GM18951 (cell line): ENCODE measurements around the gene HECTD1.

Experiments used
- POLR2A ChIP-seq: IDR thresholded peaks from 4 replicates; pipeline ENCODE4 v1.6.1; 2011; ENCODE audit warnings: mild to moderate bottlenecking; ENCODE audit not compliant: insufficient read length, insufficient read depth; ENCODE audit errors: extremely low read depth
- in situ Hi-C: fragments of 300-500 bp; cut with MboI; formaldehyde crosslinking; loops from one replicate; pipeline ENCODE4 v1.12.0; 2022; ENCODE audit warnings: low sequenced_read_pairs, mixed read lengths, inconsistent platforms; ENCODE audit not compliant: unreplicated experiment

Gene HECTD1

DNA sequence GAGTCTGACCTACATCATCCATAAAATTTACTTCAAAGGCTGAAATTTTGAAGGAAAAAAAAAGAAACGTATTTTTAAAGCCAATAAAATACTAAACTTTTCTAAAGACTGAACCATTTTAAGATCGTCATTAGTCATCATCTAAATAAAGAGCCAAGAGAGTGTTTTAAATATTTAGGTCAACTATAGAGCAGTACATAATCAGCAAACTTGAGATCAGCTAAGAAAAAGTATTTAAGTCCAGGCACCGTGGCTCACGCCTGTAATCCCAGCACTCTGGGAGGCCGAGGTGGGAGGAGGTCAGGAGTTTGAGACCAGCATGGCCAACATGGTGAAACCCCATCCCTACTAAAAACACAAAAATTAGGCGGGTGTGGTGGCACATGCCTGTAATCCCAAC is 35.5 kb downstream of the HECTD1 start:
- TF ChIP-seq POLR2A, result no peak
- in situ Hi-C loops, result no loop called here

GRCh38 chr14:31170411-31170810 is 37.2 kb downstream of the HECTD1 start:
- in situ Hi-C loops, result no loop called here
- no peak for TF ChIP-seq POLR2A

GRCh38 chr14:31169877-31170276 is 37.7 kb downstream of the HECTD1 start:
- no peak for TF ChIP-seq POLR2A
- in situ Hi-C loops, result no loop called here

DNA sequence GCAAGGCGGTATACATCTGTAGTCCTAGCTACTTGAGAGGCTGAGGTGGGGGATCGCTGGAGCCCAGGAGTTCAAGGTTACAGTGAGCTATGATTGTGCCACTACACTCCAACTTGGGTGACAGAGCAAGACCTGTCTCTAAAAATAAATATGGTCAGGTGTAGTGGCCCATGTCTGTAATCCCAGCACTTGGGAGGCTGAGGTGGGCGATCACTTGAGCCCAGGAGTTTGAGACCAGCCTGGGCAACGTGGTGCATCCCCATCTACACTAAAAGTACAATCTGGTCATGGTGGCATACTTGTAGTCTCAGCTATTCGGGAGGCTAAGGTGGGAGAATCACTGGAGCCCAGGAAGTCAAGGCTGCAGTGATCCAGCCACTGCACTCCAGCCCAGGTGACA is 40.6 kb downstream of the HECTD1 start:
- in situ Hi-C loops, result no loop called here
- no peak for TF ChIP-seq POLR2A

GRCh38 chr14:31166271-31166561 is 41.4 kb downstream of the HECTD1 start:
- TF ChIP-seq POLR2A, result no peak
- in situ Hi-C loops, result no loop called here

- no peak for TF ChIP-seq POLR2A
- in situ Hi-C loops, result no loop called here
These were observed 43.5 kb downstream of the HECTD1 start for GRCh38 chr14:31164115-31164514.

DNA sequence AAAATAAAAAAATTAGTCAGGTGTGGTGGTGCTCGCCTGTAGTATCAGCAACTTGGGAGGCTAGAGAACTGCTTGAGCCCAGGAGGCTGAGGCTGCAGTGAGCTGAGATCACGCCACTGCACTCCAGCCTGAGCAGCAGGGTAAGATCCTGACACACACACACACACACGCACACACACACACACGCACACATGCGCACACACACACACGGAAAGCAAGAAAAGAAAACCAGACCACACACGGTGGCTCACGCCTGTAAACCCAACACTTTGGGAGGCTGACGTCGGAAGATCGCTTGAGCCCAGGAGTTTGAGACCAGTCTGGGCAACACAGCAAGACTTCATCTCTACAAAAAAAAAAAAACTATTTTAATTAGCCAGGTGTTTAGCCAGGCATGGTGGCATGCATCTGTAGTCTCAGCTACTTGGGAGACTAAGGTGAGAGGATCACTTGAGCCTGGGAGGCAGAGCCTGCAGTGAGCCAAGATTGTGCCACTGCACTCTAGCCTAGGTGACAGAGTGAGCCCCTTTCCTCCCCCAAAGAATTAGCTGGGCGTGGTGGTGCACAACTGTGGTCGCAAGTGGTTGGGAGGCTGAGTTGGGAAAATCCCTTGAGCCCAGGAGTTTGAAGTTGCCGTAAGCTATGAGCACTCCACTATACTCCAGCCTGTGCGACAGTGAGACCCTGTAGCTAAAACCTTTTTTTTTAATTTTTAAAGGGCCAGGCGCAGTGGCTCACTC is 44.5 kb downstream of the HECTD1 start:
- no peak for TF ChIP-seq POLR2A
- in situ Hi-C loops, result no loop called here

DNA sequence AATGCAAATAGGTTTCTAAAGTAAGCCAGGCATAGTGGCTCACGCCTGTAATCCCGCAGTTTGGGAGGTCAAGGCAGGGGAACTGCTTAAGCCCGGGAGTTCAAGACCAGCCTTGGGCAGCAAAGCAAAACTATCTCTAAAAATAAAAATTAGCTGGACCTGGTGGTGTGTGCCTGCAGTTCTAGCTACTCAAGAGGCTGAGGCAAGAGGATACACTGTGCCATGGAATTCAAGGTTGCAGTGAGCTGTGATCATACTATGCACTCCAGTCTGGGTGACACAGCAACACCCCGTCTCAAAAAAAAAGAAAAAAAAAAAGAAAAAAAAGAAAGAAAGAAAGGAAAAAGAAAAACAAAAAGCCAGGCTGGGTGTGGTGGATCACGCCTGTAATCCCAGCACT is 46.3 kb downstream of the HECTD1 start:
- no peak for TF ChIP-seq POLR2A
- in situ Hi-C loops, result no loop called here

GRCh38 chr14:31159682-31160296 is 47.8 kb downstream of the HECTD1 start:
- in situ Hi-C loops, result no loop called here
- TF ChIP-seq POLR2A, result no peak

DNA sequence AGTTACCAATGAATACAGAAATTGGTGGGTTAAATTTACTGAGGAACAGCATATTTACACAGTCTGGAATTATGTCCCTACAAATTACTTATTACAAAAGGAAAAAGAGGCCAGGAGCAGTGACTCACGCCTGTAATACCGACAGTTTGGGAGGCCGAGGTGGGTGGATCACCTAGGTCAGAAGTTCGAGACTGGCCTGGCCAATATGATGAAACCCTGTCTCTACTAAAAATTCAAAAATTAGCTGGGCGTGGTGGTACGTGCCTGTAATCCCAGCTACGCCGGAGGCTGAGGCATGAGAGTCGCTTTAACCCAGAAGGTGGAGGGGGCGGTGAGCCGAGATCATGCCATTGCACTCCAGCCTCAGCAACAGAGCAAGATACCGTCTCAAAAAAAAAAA is 52.6 kb downstream of the HECTD1 start:
- TF ChIP-seq POLR2A, result no peak
- in situ Hi-C loops, result no loop called here

DNA sequence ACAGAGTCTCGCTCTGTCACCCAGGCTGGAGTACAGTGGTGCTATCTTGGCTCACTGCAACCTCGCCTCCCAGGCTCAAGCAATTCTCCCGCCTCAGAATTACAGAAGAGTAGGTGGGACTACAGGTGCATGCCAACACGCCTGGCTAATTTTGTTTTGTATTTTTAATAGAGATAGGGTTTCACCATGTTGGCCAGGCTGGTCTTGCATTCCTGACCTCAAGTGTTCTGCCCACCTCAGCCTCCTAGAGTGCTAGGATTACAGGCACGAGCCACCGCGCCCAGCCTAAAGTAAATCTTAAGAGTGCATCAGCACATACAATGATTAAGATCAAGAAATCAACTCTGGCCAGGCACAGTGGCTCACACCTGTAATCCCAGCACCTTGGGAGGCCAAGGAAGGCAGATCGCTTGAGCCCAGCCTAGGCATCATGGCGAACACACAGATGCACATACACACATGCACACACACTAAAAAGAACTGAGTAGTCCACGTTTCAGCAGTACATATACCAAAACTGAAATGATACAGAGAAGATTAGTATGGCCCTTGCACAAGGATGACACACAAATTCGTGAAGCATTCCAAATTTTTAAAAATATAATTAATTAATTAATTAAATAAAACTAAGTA is 65.0 kb downstream of the HECTD1 start:
- in situ Hi-C loops, result no loop called here
- TF ChIP-seq POLR2A, result no peak

DNA sequence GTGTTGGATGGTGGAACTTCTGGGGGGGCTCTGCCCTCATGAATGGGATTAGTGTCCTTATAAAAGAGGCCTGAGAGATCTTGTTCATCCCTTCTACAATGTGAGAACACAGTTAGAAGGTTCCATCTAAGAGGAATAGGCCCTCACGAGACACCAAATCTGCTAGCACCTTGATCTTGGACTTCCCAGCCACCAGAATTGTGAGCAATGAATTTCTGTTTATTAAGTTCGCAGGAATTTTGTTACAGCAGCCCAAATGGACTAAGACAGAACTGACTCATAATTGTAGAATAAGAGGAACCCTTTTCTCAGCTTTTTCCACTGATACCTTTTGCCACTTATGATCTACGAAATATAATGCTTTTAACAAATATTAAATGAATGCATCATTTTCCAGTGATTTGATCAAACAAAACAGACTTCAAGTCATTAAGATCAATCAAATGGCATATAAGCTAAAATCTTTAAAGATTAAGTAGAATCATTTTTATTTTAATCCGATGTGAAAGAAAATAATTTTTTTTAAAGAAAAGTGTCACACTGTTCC is 68.2 kb downstream of the HECTD1 start:
- no peak for TF ChIP-seq POLR2A
- in situ Hi-C loops, result no loop called here

- in situ Hi-C loops, result no loop called here
These were observed 69.3 kb downstream of the HECTD1 start for GRCh38 chr14:31138301-31138700.

More at GRCh38 chr14:31138301-31138700, 69.3 kb downstream of the HECTD1 start:
- TF ChIP-seq POLR2A, result no peak
